ENCODE results near the gene SCFD2. TPM values are rescaled to one million over a fixed set of nuclear protein-coding genes. Genes with fewer than 3 reads are reported as not detected.
A peak's percentile ranks its signal among the peaks of the same experiment; 100 is the strongest.

SCFD2 gene
- total and polyA plus RNA-seq, 8 donors: 11.4 to 26.6 (median 13.7) TPM

DNA sequence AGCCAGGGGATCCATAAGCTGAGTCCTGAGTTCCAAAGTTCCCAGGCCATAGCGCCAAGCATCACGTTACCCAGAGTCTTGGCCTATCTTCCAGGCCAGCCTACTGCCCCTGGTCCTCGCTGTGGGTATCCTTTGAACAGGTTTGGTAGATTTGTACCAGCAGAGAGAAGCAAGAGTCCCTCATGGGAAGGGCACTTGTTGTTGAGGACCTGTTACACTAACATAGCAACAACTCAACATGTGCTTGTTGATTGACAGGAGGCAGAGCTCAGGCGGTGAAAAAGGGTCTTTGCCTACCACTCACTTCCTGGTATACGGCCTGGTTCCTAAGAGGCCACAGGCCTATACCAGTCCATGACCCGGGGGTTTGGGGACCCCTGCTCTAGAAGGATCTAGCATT lies 365.3 kb downstream of the SCFD2 start:
- H3K27ac ChIP-seq: no peak overlapping the region

DNA sequence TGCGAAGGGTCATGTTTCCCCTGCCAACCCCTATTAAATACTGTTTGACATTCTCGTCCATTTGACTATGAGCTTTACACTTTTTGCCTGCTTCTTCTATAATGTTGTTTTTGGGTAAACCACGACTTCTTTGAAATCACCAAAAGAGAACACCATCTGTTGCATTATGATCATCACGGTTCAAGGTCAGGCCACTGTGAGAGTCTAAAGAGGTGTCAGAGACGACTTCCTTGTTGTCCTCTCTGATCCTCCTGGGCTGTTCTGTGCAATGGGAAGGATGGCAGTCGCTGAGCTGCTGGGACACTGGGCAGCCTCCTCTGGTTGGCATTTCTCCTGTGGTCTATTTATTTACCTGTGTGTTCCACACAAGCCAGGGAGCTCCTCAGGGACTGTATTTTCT lies 366.2 kb downstream of the SCFD2 start:
- Histone ChIP-seq H3K4me3 (no peak overlapping the region), H3K36me3 (no peaks in the 10 kb centered on the region), H3K4me1 (no peaks in the 10 kb centered on the region), H3K27me3 (no peaks in the 10 kb centered on the region), H3K9me3 (no peaks in the 10 kb centered on the region), H3K27ac (no peak overlapping the region)
- DNase-seq (peak in 1 of 4 donors; percentile 62), ATAC-seq (no peak)
- intact Hi-C loops (cut with DNase I): no loop called here
- TF ChIP-seq, protein P1, sequence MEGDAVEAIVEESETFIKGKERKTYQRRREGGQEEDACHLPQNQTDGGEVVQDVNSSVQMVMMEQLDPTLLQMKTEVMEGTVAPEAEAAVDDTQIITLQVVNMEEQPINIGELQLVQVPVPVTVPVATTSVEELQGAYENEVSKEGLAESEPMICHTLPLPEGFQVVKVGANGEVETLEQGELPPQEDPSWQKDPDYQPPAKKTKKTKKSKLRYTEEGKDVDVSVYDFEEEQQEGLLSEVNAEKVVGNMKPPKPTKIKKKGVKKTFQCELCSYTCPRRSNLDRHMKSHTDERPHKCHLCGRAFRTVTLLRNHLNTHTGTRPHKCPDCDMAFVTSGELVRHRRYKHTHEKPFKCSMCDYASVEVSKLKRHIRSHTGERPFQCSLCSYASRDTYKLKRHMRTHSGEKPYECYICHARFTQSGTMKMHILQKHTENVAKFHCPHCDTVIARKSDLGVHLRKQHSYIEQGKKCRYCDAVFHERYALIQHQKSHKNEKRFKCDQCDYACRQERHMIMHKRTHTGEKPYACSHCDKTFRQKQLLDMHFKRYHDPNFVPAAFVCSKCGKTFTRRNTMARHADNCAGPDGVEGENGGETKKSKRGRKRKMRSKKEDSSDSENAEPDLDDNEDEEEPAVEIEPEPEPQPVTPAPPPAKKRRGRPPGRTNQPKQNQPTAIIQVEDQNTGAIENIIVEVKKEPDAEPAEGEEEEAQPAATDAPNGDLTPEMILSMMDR (IDR thresholded peaks at IDR 0.05): no peak

More for the DNA sequence above, 365.3 kb downstream of the SCFD2 start:
- Histone ChIP-seq H3K9me3 (no peaks in the 10 kb centered on the region), H3K4me1 (no peaks in the 10 kb centered on the region), H3K36me3 (no peaks in the 10 kb centered on the region), H3K4me3 (no peak overlapping the region), H3K27me3 (no peaks in the 10 kb centered on the region)
- no peak for ATAC-seq
- TF ChIP-seq, protein P1 (IDR thresholded peaks at IDR 0.05): no peak
- intact Hi-C loops (cut with DNase I): no loop called here
- DNase-seq: no peak

DNA sequence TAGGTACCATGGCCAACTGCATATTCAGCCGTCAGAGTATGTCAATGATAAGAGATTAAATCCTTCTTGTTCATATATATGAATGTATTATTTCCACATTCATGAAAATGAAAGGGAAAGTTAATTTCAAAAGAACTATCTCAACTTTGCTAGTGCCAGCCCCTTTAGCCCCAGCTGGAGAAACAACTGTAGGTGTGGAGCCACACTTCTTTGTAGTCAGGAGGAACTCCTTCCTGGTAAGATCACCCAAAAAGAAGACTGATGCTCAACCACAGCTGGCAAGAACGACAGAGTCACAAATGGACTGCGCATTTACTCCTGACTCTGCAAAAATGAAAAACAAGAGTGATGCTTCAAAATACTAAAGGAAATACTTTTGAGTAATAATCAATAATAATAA lies 367.4 kb downstream of the SCFD2 start:
- TF ChIP-seq, protein P1 (IDR thresholded peaks at IDR 0.05): no peak
- intact Hi-C loops (cut with DNase I): no loop called here
- ATAC-seq (no peak), DNase-seq (no peak)
- H3K27ac ChIP-seq: no peak overlapping the region
- no peaks in the 10 kb centered on the region for H3K9me3 ChIP-seq
- no peaks in the 10 kb centered on the region for H3K4me1 ChIP-seq
- H3K36me3 ChIP-seq: no peaks in the 10 kb centered on the region
- no peaks in the 10 kb centered on the region for H3K27me3 ChIP-seq
- no peak overlapping the region for H3K4me3 ChIP-seq

DNA sequence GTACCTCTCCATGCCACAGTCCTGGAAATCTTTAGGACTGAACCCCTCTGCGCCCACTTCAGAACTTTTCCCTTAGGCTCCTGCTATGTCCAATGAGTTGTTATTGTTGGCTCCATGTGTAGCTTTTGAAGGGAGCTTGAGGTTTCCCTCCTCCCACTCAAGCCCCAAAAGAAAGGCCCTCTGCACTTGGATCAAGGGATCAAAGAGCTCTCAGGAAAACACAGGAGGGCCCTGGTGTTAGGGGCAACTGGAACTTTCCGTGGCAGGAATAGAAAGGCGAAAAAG lies 368.8 kb downstream of the SCFD2 start:
- H3K27ac ChIP-seq: no peak overlapping the region
- no peaks in the 10 kb centered on the region for H3K36me3 ChIP-seq
- TF ChIP-seq, protein P1 (IDR thresholded peaks at IDR 0.05): no peak
- intact Hi-C loops (cut with DNase I): no loop called here
- no peaks in the 10 kb centered on the region for H3K27me3 ChIP-seq
- no peaks in the 10 kb centered on the region for H3K9me3 ChIP-seq
- ATAC-seq: no peak
- no peak for DNase-seq
- H3K4me1 ChIP-seq: no peaks in the 10 kb centered on the region
- H3K4me3 ChIP-seq: no peak overlapping the region

DNA sequence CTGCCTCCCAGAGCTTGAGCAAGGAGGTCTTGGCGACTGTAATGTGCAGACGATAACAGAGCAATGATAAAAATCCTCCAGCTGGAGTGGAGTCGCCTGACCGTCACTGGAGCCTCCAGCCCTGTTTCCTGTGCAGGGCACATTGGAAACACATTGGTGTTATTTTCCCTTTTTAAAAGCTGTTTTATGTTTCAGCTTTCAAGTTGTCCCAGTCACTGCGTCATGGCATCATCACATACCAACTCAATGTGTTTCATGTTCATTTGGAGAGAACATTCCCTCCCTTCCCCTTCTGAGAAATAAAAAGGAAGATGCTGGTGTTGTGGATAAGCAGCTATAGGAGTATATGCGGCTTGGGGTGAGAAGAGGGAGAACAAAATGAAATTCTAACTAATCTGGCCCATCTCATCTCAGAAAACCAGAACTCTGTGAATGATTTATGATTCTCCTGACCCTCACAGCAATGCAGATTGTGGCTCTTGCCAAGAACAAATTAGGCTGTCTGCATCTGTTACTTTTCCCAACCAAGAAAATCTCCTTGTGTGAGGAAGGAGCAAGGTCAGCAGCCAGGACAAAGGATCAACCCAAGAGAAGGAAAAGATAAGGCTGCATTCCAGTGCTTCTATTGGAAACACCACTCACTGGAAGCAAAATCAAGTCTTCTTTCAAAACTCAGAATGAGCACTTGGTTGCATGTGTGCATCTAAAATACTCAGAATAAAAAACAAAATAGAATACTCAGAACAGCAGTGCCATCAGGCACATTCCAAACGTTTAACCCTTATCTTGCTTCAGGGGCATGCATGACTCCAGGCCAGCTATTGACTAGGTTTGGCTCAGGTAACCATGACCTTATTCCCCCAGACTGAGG lies 369.4 kb downstream of the SCFD2 start:
- no peaks in the 10 kb centered on the region for H3K4me1 ChIP-seq
- H3K27me3 ChIP-seq: no peaks in the 10 kb centered on the region
- ATAC-seq: peak; percentile 57
- intact Hi-C loops (cut with DNase I): no loop called here
- TF ChIP-seq, protein P1 (IDR thresholded peaks at IDR 0.05): no peak
- H3K9me3 ChIP-seq: no peaks in the 10 kb centered on the region
- no peak overlapping the region for H3K27ac ChIP-seq
- peak in 2 of 4 donors; percentile 47 to 63 for DNase-seq
- H3K36me3 ChIP-seq: no peaks in the 10 kb centered on the region
- H3K4me3 ChIP-seq: no peak overlapping the region

Measured in left lung (tissue), 10 donors.